GM19023 (cell line): Measurements from ENCODE around the gene CDH12.

Source experiments
- ATAC-seq: cut with Tn5 transposase; IDR thresholded peaks from one replicate; pipeline ENCODE4 v1.9.1; 2021; ENCODE audit warnings: mild to moderate bottlenecking, moderate library complexity; ENCODE audit not compliant: unreplicated experiment

Gene CDH12

GRCh38 chr5:21791304-21791703, 1061.8 kb downstream of the CDH12 start:
- ATAC-seq: no peak

- ATAC-seq: no peak
Observed at GRCh38 chr5:21784487-21784886, 1068.7 kb downstream of the CDH12 start.

- ATAC-seq: no peak
Observed at GRCh38 chr5:21783074-21783679, 1070.0 kb downstream of the CDH12 start.

- ATAC-seq: no peak
Observed at GRCh38 chr5:21776466-21776865, 1076.7 kb downstream of the CDH12 start.

GRCh38 chr5:21774801-21775200, 1078.3 kb downstream of the CDH12 start:
- ATAC-seq: no peak

- no peak for ATAC-seq
Observed at GRCh38 chr5:21774281-21774680, 1078.9 kb downstream of the CDH12 start.

- no peak for ATAC-seq
Observed at GRCh38 chr5:21773456-21773855, 1079.7 kb downstream of the CDH12 start.

GRCh38 chr5:21765406-21765805, 1087.7 kb downstream of the CDH12 start:
- ATAC-seq: no peak

GRCh38 chr5:21739096-21739495, 1114.0 kb downstream of the CDH12 start:
- ATAC-seq: no peak

- no peak for ATAC-seq
Observed at GRCh38 chr5:21723500-21723899, 1129.6 kb downstream of the CDH12 start.

- ATAC-seq: no peak
Observed at GRCh38 chr5:21711866-21712758, 1141.0 kb downstream of the CDH12 start.

GRCh38 chr5:21709770-21710169, 1143.4 kb downstream of the CDH12 start:
- no peak for ATAC-seq

GRCh38 chr5:21704974-21705668, 1148.0 kb downstream of the CDH12 start:
- ATAC-seq: no peak

GRCh38 chr5:21701317-21701716, 1151.8 kb downstream of the CDH12 start:
- ATAC-seq: no peak
